HCT116 (cell line): ENCODE results near the gene UBE2H. TPM values are rescaled to one million over a fixed set of nuclear protein-coding genes. Genes with fewer than 3 reads are reported as not detected.
A peak's percentile ranks its signal among the peaks of the same experiment; 100 is the strongest.

Source experiments
- ATAC-seq: fragments of 200-7000 bp; cut with Tn5 transposase; 2 replicates; pipeline ENCODE4 v1.9.1; 2020; ENCODE audit warnings: mild to moderate bottlenecking, moderate library complexity
- BruUV-seq: library from RNA; stranded (reverse); fragments of 400-500 nt; replicated peaks from 2 replicates; lab custom pipeline; 2021; lab: Mats Ljungman, UMichigan
- CTCF ChIA-PET: fragments of 300-600 bp; sonication (Branson Sonifier 250); formaldehyde crosslinking; loops from one replicate; lab custom pipeline; 2021; ENCODE audit warnings: antibody characterized with exemption; lab: Charles Lee
- POLR2A ChIA-PET: fragments of 300-600, 350-600 bp; sonication (Branson Sonifier 250); formaldehyde crosslinking; loops from one replicate; lab custom pipeline; 2021; ENCODE audit warnings: antibody characterized with exemption; lab: Charles Lee
- RAD21 ChIA-PET, 2 experiments: fragments of 300-600 bp; sonication (Branson Sonifier 250); formaldehyde crosslinking; loops; one replicate each; lab custom pipeline; 2023; ENCODE audit warnings: low total read pairs in 2 of 2; ENCODE audit not compliant: uncharacterized antibody in 2 of 2, unreplicated experiment in 2 of 2, low non-redundant PET in 1 of 2; lab: Charles Lee
- DNase-seq: peaks from one replicate; pipeline ENCODE4 v3.0.0-alpha.2; 2010; ENCODE audit warnings: low read depth, low spot score
- H2AFZ ChIP-seq: fragments of 200-600 bp; shearing (Covaris generic), sonication (generic); 2 replicates; pipeline ENCODE4 v1.6.1; 2017; ENCODE audit warnings: low read depth, mixed run types, mixed read lengths, antibody characterized with exemption, low read length; ENCODE audit not compliant: poor library complexity, severe bottlenecking
- H3K27ac ChIP-seq: 2 replicates; pipeline ENCODE4 v1.5.1; 2012; ENCODE audit warnings: low read depth, low read length
- H3K27me3 ChIP-seq: fragments of 200-600 bp; sonication (generic); 2 replicates; pipeline ENCODE4 v1.6.1; 2016; ENCODE audit warnings: mixed run types, low read length, mixed read lengths; ENCODE audit not compliant: insufficient read depth
- H3K36me3 ChIP-seq, 2 experiments: fragments of 200-500 bp in 1 of 2; fragments of 200-600 bp in 1 of 2; sonication (Bioruptor generic) in 1 of 2; sonication (generic) in 1 of 2; 2 replicates each; pipeline versions ENCODE4 v1.5.1 to v1.6.1; 2014 to 2016; ENCODE audit warnings: low read length in 2 of 2, inconsistent platforms in 1 of 2, mixed read lengths in 1 of 2, mixed run types in 1 of 2; ENCODE audit not compliant: insufficient read depth in 2 of 2, control insufficient read depth in 1 of 2
- H3K4me1 ChIP-seq, 2 experiments: fragments of 200-600 bp in 1 of 2; sonication (generic) in 1 of 2; 2 replicates each; pipeline versions ENCODE4 v1.5.1 to v1.6.1; 2012 to 2017; ENCODE audit warnings: low read length in 2 of 2, inconsistent platforms in 1 of 2, mild to moderate bottlenecking in 1 of 2, mixed read lengths in 1 of 2, mixed run types in 1 of 2, moderate library complexity in 1 of 2; ENCODE audit not compliant: insufficient read depth in 2 of 2, control insufficient read depth in 1 of 2
- H3K4me2 ChIP-seq: fragments of 200-600 bp; sonication (generic); 2 replicates; pipeline ENCODE4 v1.6.1; 2017; ENCODE audit warnings: mixed run types, low read length, mixed read lengths
- H3K4me3 ChIP-seq, 2 experiments: fragments of 200-600 bp in 1 of 2; sonication (generic) in 1 of 2; replicated peaks in 1 of 2; 2 replicates each; pipeline ENCODE4 v1.5.1; 2011 to 2016; ENCODE audit warnings: low read length in 2 of 2, control low read depth in 1 of 2, low read depth in 1 of 2, mild to moderate bottlenecking in 1 of 2, mixed read lengths in 1 of 2, mixed run types in 1 of 2
- H3K79me2 ChIP-seq: fragments of 200-600 bp; sonication (generic); 2 replicates; pipeline ENCODE4 v1.6.1; 2017; ENCODE audit warnings: mild to moderate bottlenecking, mixed run types, low read length, moderate library complexity, mixed read lengths; ENCODE audit not compliant: insufficient read depth
- H3K9ac ChIP-seq: fragments of 200-600 bp; sonication (generic); 2 replicates; pipeline ENCODE4 v1.6.1; 2016; ENCODE audit warnings: low read length, mixed read lengths
- H3K9me2 ChIP-seq: fragments of 200-600 bp; sonication (generic), shearing (Covaris generic); 2 replicates; pipeline ENCODE4 v1.6.1; 2017; ENCODE audit warnings: mixed run types, mild to moderate bottlenecking, moderate library complexity; ENCODE audit not compliant: insufficient read depth
- H3K9me3 ChIP-seq, 2 experiments: fragments of 200-500 bp in 1 of 2; fragments of 200-600 bp in 1 of 2; sonication (Bioruptor generic) in 1 of 2; sonication (generic) in 1 of 2; 2 replicates each; pipeline ENCODE4 v1.6.1; 2014 to 2017; ENCODE audit warnings: low read length in 2 of 2, mixed read lengths in 2 of 2, inconsistent platforms in 1 of 2, low read depth in 1 of 2, mild to moderate bottlenecking in 1 of 2, mixed run types in 1 of 2, moderate library complexity in 1 of 2; ENCODE audit not compliant: control insufficient read depth in 1 of 2, insufficient read depth in 1 of 2
- H4K20me1 ChIP-seq: fragments of 200-600 bp; sonication (generic), shearing (Covaris generic); 2 replicates; pipeline ENCODE4 v1.6.1; 2017; ENCODE audit warnings: mixed run types, mild to moderate bottlenecking, moderate library complexity; ENCODE audit not compliant: insufficient read depth
- EGR1 ChIP-seq: IDR thresholded peaks from 2 replicates; pipeline ENCODE4 v1.6.1; 2012; ENCODE audit warnings: low read depth
- ELF1 ChIP-seq: IDR thresholded peaks from 2 replicates; pipeline ENCODE4 v1.6.1; 2012; ENCODE audit warnings: low read depth, borderline replicate concordance
- JUND ChIP-seq: IDR thresholded peaks from 2 replicates; pipeline ENCODE4 v1.6.1; 2012
- POLR2AphosphoS5 ChIP-seq: IDR thresholded peaks from 2 replicates; pipeline ENCODE4 v1.6.1; 2011; ENCODE audit warnings: mild to moderate bottlenecking, low read depth, low read length, moderate library complexity
- RAD21 ChIP-seq: IDR thresholded peaks from 2 replicates; pipeline ENCODE4 v1.6.1; 2012; ENCODE audit warnings: low read depth, mild to moderate bottlenecking
- SRF ChIP-seq: IDR thresholded peaks from 2 replicates; pipeline ENCODE4 v1.6.1; 2012; ENCODE audit warnings: low read depth
- ZFX ChIP-seq: fragments of 450-650 bp; IDR thresholded peaks from 2 replicates; pipeline ENCODE4 v1.6.1; 2017
- intact Hi-C: fragments of 100-400 bp; cut with micrococcal nuclease; formaldehyde crosslinking; loops from 2 replicates; pipeline ENCODE4 v1.10.0; 2022
- total RNA-seq: library from RNA; stranded (reverse); gene quantifications from one replicate; pipeline ENCODE4 v1.2.1, GENCODE V29; 2021; ENCODE audit not compliant: unreplicated experiment
- TF ChIP-seq, protein P1 (sequence below): IDR thresholded peaks from 2 replicates; pipeline ENCODE4 v1.6.1; 2012

UBE2H gene
- total RNA-seq, 1 experiment from 2014 or later, result 117 TPM

GRCh38 chr7:129807863-129808262 lies 144.9 kb downstream of the UBE2H start:
- ChIA-PET RAD21 (no interaction called here), CTCF (no interaction called here), POLR2A (no interaction called here)
- H3K9me3 ChIP-seq, result no peaks in the 10 kb centered on the region
- no peak overlapping the region for H3K27ac ChIP-seq
- H3K9ac ChIP-seq, result no peak overlapping the region
- DNase-seq, result no peak
- no peaks in the 10 kb centered on the region for H3K9me2 ChIP-seq
- no peak overlapping the region for H2AFZ ChIP-seq
- TF ChIP-seq, protein P1, sequence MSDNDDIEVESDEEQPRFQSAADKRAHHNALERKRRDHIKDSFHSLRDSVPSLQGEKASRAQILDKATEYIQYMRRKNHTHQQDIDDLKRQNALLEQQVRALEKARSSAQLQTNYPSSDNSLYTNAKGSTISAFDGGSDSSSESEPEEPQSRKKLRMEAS, result no peak
- TF ChIP-seq JUND (no peak), RAD21 (0 out of 2 replicates have a peak, but pooled peaks have one; percentile 19), SRF (no peak)
- no peaks in the 10 kb centered on the region for H3K27me3 ChIP-seq
- BruUV-seq, result no TSS peak
- intact Hi-C loops, result no loop called here
- H3K4me3 ChIP-seq, result no peak overlapping the region
- ATAC-seq, result peak; percentile 74
- H3K4me2 ChIP-seq, result no peak overlapping the region
- H4K20me1 ChIP-seq, result no peaks in the 10 kb centered on the region
- H3K36me3 ChIP-seq, result no peaks in the 10 kb centered on the region
- H3K4me1 ChIP-seq, result no peaks in the 10 kb centered on the region
- H3K79me2 ChIP-seq, result no peaks in the 10 kb centered on the region

DNA sequence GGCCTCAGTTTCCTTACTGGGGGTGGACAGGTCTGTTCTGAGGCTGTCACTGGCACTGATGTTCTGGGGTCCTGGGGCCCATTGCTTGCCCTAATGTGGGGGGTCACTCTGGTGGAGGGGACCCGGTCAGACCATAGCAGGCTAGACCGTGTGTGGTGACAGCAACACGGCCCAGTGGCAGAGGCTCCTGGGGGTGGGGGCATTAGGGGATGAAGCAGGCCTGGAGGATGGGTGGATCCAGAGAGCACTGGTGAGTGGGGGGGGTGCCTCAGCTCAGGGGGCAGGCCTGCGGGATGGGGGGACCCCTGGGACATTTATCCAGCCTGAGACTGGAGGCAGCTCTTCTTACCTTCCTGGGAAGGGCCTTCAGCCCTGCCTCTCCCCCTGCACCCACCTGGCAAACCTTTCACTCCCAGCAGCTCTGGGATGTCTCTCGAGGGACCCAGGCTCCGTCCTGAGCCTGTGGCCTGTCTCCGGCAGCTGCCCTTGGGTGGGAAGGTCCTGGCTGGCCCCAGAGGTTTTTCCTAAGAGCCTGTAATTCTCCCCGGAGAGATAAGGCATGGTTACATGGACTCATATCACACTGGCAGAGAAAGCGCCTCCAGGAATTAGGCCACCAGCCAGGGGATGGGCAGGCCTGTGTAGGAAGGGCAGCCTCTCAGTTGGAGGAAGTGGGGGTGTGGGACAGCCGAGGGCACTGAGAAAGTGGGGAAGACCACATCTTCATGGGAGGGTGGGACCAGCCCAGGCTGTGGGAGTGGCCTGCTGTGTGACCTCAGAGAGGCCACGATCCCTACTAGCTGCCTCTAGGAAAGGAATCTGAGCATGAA lies 147.7 kb downstream of the UBE2H start:
- H3K27me3 ChIP-seq, result no peaks in the 10 kb centered on the region
- H2AFZ ChIP-seq, result no peak overlapping the region
- no peak overlapping the region for H3K9ac ChIP-seq
- no TSS peak for BruUV-seq
- no peaks in the 10 kb centered on the region for H3K9me2 ChIP-seq
- no peaks in the 10 kb centered on the region for H3K36me3 ChIP-seq
- ChIA-PET CTCF (no interaction called here), RAD21 (no interaction called here), POLR2A (no interaction called here)
- no peaks in the 10 kb centered on the region for H4K20me1 ChIP-seq
- ATAC-seq, result 0 out of 2 replicates have a peak, but pooled peaks have one; percentile 20
- H3K79me2 ChIP-seq, result no peaks in the 10 kb centered on the region
- no peak overlapping the region for H3K4me3 ChIP-seq
- H3K27ac ChIP-seq, result no peak overlapping the region
- DNase-seq, result no peak
- no peak for TF ChIP-seq POLR2AphosphoS5
- TF ChIP-seq JUND, result no peak
- no peak for TF ChIP-seq ELF1
- TF ChIP-seq, protein P1, result no peak
- TF ChIP-seq EGR1, result no peak
- TF ChIP-seq ZFX, result no peak
- no peaks in the 10 kb centered on the region for H3K4me1 ChIP-seq
- no peaks in the 10 kb centered on the region for H3K9me3 ChIP-seq
- no peak overlapping the region for H3K4me2 ChIP-seq
- intact Hi-C loops, result no loop called here
